Measurements from ENCODE around the gene TMPRSS5.

TMPRSS5 gene

GRCh38 chr11:113643006-113643585 is 63.0 kb downstream of the TMPRSS5 start:
- H3K27me3 ChIP-seq (ENCODE audit: control insufficient read depth, insufficient read depth, low read length), result no peaks in the 10 kb centered on the region
- H3K9ac ChIP-seq (ENCODE audit: low read length), result no peak overlapping the region
- no peaks in the 10 kb centered on the region for H3K4me1 ChIP-seq (ENCODE audit: control insufficient read depth, low read depth, low read length)
- H3K27ac ChIP-seq (ENCODE audit: low read length), result no peak overlapping the region
- no peak overlapping the region for H3K4me3 ChIP-seq (ENCODE audit: low read length)
- H3K9me3 ChIP-seq (ENCODE audit: control insufficient read depth, low read depth, low read length), result no peaks in the 10 kb centered on the region
- no peaks in the 10 kb centered on the region for H3K36me3 ChIP-seq (ENCODE audit: control insufficient read depth, low read depth, low read length)

- H3K9ac ChIP-seq (ENCODE audit: low read length), result no peak overlapping the region
- H3K27me3 ChIP-seq (ENCODE audit: control insufficient read depth, insufficient read depth, low read length), result no peaks in the 10 kb centered on the region
- H3K9me3 ChIP-seq (ENCODE audit: control insufficient read depth, low read depth, low read length), result no peaks in the 10 kb centered on the region
- no peaks in the 10 kb centered on the region for H3K36me3 ChIP-seq (ENCODE audit: control insufficient read depth, low read depth, low read length)
- H3K27ac ChIP-seq (ENCODE audit: low read length), result no peak overlapping the region
- no peaks in the 10 kb centered on the region for H3K4me1 ChIP-seq (ENCODE audit: control insufficient read depth, low read depth, low read length)
- no peak overlapping the region for H3K4me3 ChIP-seq (ENCODE audit: low read length)
Observed at GRCh38 chr11:113642090-113642489, 64.0 kb downstream of the TMPRSS5 start.

GRCh38 chr11:113638376-113638775 is 67.7 kb downstream of the TMPRSS5 start:
- H3K4me3 ChIP-seq (ENCODE audit: low read length), result no peak overlapping the region
- no peaks in the 10 kb centered on the region for H3K9me3 ChIP-seq (ENCODE audit: control insufficient read depth, low read depth, low read length)
- H3K36me3 ChIP-seq (ENCODE audit: control insufficient read depth, low read depth, low read length), result no peaks in the 10 kb centered on the region
- no peaks in the 10 kb centered on the region for H3K27me3 ChIP-seq (ENCODE audit: control insufficient read depth, insufficient read depth, low read length)
- H3K27ac ChIP-seq (ENCODE audit: low read length), result no peak overlapping the region
- H3K4me1 ChIP-seq (ENCODE audit: control insufficient read depth, low read depth, low read length), result no peaks in the 10 kb centered on the region
- H3K9ac ChIP-seq (ENCODE audit: low read length), result no peak overlapping the region

GRCh38 chr11:113637636-113638035 is 68.5 kb downstream of the TMPRSS5 start:
- Histone ChIP-seq H3K9me3 (ENCODE audit: control insufficient read depth, low read depth, low read length) (no peaks in the 10 kb centered on the region), H3K27me3 (ENCODE audit: control insufficient read depth, insufficient read depth, low read length) (no peaks in the 10 kb centered on the region), H3K4me3 (ENCODE audit: low read length) (no peak overlapping the region), H3K4me1 (ENCODE audit: control insufficient read depth, low read depth, low read length) (no peaks in the 10 kb centered on the region), H3K27ac (ENCODE audit: low read length) (no peak overlapping the region), H3K36me3 (ENCODE audit: control insufficient read depth, low read depth, low read length) (no peaks in the 10 kb centered on the region), H3K9ac (ENCODE audit: low read length) (no peak overlapping the region)

Data from iPS-18a (cell line).